Trophoblast cell (in vitro differentiated cells and primary cell): ENCODE data around the gene FAM120A.
A peak's percentile ranks its signal among the peaks of the same experiment; 100 is the strongest.

Source experiments
- DNase-seq, 2 donors: peaks; one replicate each; pipeline ENCODE4 v3.0.0-alpha.2; 2016
- H2AFZ ChIP-seq: 2 replicates; pipeline ENCODE4 v1.6.1; 2013; ENCODE audit warnings: low read length, moderate library complexity, mild to moderate bottlenecking; ENCODE audit not compliant: insufficient read depth, poor library complexity
- H2AK5ac ChIP-seq: 2 replicates; pipeline ENCODE4 v1.6.1; 2013; ENCODE audit warnings: mild to moderate bottlenecking, low read length
- H2BK120ac ChIP-seq: 2 replicates; pipeline ENCODE4 v1.6.1; 2013; ENCODE audit warnings: low read length, mild to moderate bottlenecking, moderate library complexity; ENCODE audit not compliant: insufficient read depth, poor library complexity
- H2BK12ac ChIP-seq: 2 replicates; pipeline ENCODE4 v1.6.1; 2013; ENCODE audit warnings: mild to moderate bottlenecking, low read length, moderate library complexity
- H2BK5ac ChIP-seq: 2 replicates; pipeline ENCODE4 v1.6.1; 2013; ENCODE audit warnings: low read length, low read depth, moderate library complexity, mild to moderate bottlenecking; ENCODE audit not compliant: poor library complexity
- H3K14ac ChIP-seq: 2 replicates; pipeline ENCODE4 v1.6.1; 2013; ENCODE audit warnings: mild to moderate bottlenecking, low read length
- H3K18ac ChIP-seq: 2 replicates; pipeline ENCODE4 v1.6.1; 2013; ENCODE audit warnings: mild to moderate bottlenecking, low read length
- H3K23ac ChIP-seq: 2 replicates; pipeline ENCODE4 v1.6.1; 2013; ENCODE audit warnings: low read length
- H3K27ac ChIP-seq: 2 replicates; pipeline ENCODE4 v1.5.1; 2013; ENCODE audit warnings: low read depth, mild to moderate bottlenecking, inconsistent platforms, low read length, moderate library complexity
- H3K27me3 ChIP-seq: 2 replicates; pipeline ENCODE4 v1.6.1; 2013; ENCODE audit warnings: inconsistent platforms, mild to moderate bottlenecking, low read length, moderate library complexity; ENCODE audit not compliant: insufficient read depth
- H3K36me3 ChIP-seq, 2 experiments: 1 replicate in 1 of 2; 2 replicates in 1 of 2; pipeline ENCODE4 v1.6.1; 2013; ENCODE audit warnings: low read length in 2 of 2, mild to moderate bottlenecking in 2 of 2, moderate library complexity in 1 of 2; ENCODE audit not compliant: insufficient read depth in 2 of 2, control insufficient read depth in 1 of 2
- H3K4ac ChIP-seq: 2 replicates; pipeline ENCODE4 v1.6.1; 2013; ENCODE audit warnings: low read depth, mild to moderate bottlenecking, low read length, moderate library complexity
- H3K4me1 ChIP-seq, 2 experiments: 1 replicate in 1 of 2; 2 replicates in 1 of 2; pipeline ENCODE4 v1.6.1; 2013; ENCODE audit warnings: low read length in 2 of 2, mild to moderate bottlenecking in 2 of 2, moderate library complexity in 1 of 2; ENCODE audit not compliant: insufficient read depth in 2 of 2, control insufficient read depth in 1 of 2
- H3K4me2 ChIP-seq: 2 replicates; pipeline ENCODE4 v1.6.1; 2013; ENCODE audit warnings: inconsistent platforms, mild to moderate bottlenecking, low read length, moderate library complexity
- H3K4me3 ChIP-seq: 2 replicates; pipeline ENCODE4 v1.5.1; 2013; ENCODE audit warnings: mild to moderate bottlenecking, low read depth, low read length, inconsistent platforms
- H3K79me1 ChIP-seq: one replicate; pipeline ENCODE4 v1.6.1; 2013; ENCODE audit warnings: low read length
- H3K79me2 ChIP-seq: 2 replicates; pipeline ENCODE4 v1.6.1; 2013; ENCODE audit warnings: low read length, mild to moderate bottlenecking; ENCODE audit not compliant: control insufficient read depth, insufficient read depth, poor library complexity
- H3K9ac ChIP-seq: 2 replicates; pipeline ENCODE4 v1.6.1; 2013; ENCODE audit warnings: mild to moderate bottlenecking, low read length
- H3K9me3 ChIP-seq: 2 replicates; pipeline ENCODE4 v1.6.1; 2013; ENCODE audit warnings: low read depth, mild to moderate bottlenecking, control low read depth, inconsistent platforms, low read length; ENCODE audit not compliant: insufficient read depth
- H4K12ac ChIP-seq: 2 replicates; pipeline ENCODE4 v1.6.1; 2013; ENCODE audit warnings: low read depth, mild to moderate bottlenecking, low read length, moderate library complexity
- H4K8ac ChIP-seq: 2 replicates; pipeline ENCODE4 v1.6.1; 2013; ENCODE audit warnings: low read depth, mild to moderate bottlenecking, low read length, moderate library complexity
- H4K91ac ChIP-seq: one replicate; pipeline ENCODE4 v1.6.1; 2013; ENCODE audit warnings: low read depth, mild to moderate bottlenecking, low read length, moderate library complexity
- WGBS: extraction: QIAGEN DNeasy Blood & Tissue Kit; methylation state at CpG from one replicate; pipeline ENCODE4 v1.1.7; 2013; ENCODE audit warnings: missing lambda C conversion rate; ENCODE audit not compliant: insufficient read length, insufficient coverage; ENCODE audit errors: extremely low coverage; 5-methylcytosine and 5-hydroxymethylcytosine counted together

Gene FAM120A

DNA sequence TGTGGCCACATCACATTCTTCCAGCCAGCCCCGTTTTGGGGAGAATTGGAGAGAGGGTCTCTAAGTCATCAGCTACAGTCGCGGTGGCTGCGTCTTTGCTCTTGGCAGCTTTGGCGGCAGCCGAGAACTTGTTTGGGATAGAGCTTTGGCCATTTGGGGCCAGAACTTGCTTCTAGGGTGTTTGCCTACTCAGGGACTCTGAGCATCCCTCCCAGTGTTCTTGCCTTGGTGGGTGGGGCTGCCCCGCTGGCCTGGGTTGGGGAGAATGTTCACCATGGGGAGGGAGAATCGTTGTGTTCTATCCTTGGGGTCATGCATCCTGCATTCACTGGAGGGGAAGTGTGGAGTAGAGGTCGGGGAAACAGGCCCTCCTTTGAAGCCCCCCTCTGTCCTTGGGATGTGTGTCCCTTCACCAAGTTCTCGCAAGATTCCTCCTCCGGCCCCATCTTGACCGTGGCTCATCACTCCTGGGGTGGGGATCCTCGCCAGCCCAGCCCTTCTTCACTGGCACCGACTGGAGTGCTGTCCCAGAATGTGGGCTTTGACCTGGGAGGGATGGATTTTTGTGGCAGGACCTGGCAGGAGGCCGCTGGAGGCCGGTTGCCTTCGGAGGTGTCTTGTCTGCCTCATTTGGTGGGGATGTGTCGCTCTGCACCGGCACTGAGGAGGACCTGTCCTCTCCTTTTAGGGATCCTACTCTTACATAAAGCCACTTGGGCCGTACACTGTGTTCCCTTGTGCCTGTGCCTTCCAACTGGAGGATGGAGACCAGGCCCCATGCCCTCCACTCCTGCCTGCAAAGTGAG is 128.4 kb downstream of the FAM120A start:
- WGBS, result no CpG with 5 or more reads among the region's 20 CpGs
- Histone ChIP-seq H3K27me3 (no peaks in the 10 kb centered on the region), H3K79me1 (peaks cover 16% of the 10 kb centered on the region), H3K79me2 (peaks cover 23% of the 10 kb centered on the region), H2BK12ac (no peak overlapping the region), H2BK120ac (no peak overlapping the region), H3K36me3 (peaks cover 0 to 2% of the 10 kb centered on the region in 2 experiments), H4K91ac (no peak overlapping the region), H2AFZ (no peak overlapping the region), H3K4me3 (no peak overlapping the region), H3K23ac (no peak overlapping the region), H3K4me1 (peaks cover 23 to 27% of the 10 kb centered on the region in 2 experiments), H3K4ac (peak overlapping the region; percentile 41), H3K18ac (peak overlapping the region; percentile 49), H3K9ac (no peak overlapping the region), H3K27ac (no peak overlapping the region), H2BK5ac (no peak overlapping the region), H3K9me3 (no peaks in the 10 kb centered on the region), H3K4me2 (no peak overlapping the region), H2AK5ac (no peak overlapping the region), H4K12ac (no peak overlapping the region), H3K14ac (no peak overlapping the region), H4K8ac (peak overlapping the region; percentile 25)
- DNase-seq, result no peak

DNA sequence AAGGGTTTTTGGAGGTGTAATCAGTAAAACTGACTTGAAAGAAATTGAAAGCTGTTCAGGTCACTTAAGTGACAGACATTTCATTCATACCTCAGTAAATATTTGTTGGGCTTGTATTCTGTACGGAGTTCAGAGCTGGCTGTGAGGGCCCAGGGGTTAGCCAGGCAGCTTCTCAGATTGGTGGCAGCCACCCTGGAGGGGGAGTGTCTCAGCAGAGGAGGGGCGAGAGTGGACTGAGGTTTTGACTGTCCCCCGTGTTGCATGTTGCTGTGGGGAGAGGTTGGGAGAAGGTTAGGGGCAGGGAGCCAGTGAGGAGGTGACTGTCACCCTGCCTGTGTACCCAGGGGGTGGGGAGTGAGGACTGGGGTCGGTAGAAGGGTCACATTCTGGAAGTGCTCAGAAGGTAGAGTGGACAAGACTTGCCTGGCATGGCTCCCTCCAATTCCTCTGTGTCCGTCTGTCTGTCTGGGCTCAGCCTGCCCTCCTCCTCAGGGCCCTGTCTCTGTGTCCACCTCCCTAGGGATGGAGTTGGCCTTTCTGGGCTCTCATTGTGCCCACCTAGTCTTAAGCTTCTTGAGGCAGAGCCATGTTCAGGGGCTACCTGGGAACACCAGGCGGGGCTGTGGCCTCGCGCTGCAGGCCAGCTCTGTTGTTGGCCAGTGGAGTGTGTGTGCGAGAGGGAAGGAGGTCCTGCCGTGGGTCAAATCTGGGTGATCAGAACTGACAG is 129.3 kb downstream of the FAM120A start:
- H4K8ac ChIP-seq, result peak overlapping the region; percentile 26

DNA sequence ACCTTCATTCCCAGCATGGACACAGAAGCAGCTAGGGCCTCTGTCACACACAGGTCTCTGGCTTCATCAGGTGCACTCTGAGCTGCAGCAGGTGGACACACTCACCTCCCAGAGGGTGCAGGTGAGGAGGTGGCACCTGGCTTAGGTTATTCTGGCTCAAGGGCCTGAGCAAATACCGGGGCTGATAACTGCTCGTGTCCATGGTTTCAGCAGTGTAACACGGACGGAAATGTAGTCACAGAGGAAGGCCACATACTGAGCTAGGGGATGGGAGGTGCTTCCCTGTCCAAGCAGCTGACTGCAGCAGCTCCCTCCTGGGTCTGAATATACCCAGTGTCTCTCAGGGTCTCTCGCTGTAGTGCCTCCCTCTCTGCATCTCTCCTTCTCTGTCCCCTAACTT is 130.6 kb downstream of the FAM120A start:
- no peak overlapping the region for H3K4me3 ChIP-seq
- no peak overlapping the region for H3K23ac ChIP-seq
- no peak overlapping the region for H3K14ac ChIP-seq
- no peak overlapping the region for H3K9ac ChIP-seq
- no peak overlapping the region for H2BK120ac ChIP-seq
- H3K4me1 ChIP-seq, result peaks cover 16 to 20% of the 10 kb centered on the region in 2 experiments
- no peak overlapping the region for H3K4me2 ChIP-seq
- H2AFZ ChIP-seq, result no peak overlapping the region
- H3K27me3 ChIP-seq, result no peaks in the 10 kb centered on the region
- peaks cover 3% of the 10 kb centered on the region for H3K79me1 ChIP-seq
- no peak overlapping the region for H2BK5ac ChIP-seq
- H4K12ac ChIP-seq, result no peak overlapping the region
- no peak overlapping the region for H2BK12ac ChIP-seq
- no peak overlapping the region for H2AK5ac ChIP-seq
- peaks cover 2% of the 10 kb centered on the region for H3K9me3 ChIP-seq
- no peak overlapping the region for H3K4ac ChIP-seq
- no peak overlapping the region for H4K91ac ChIP-seq
- DNase-seq, result peak; percentile 53 to 54
- peaks cover 17% of the 10 kb centered on the region for H3K79me2 ChIP-seq
- H4K8ac ChIP-seq, result no peak overlapping the region
- no CpG with 5 or more reads among the region's 5 CpGs for WGBS
- H3K36me3 ChIP-seq, result peaks cover 0 to 2% of the 10 kb centered on the region in 2 experiments
- no peak overlapping the region for H3K27ac ChIP-seq
- H3K18ac ChIP-seq, result no peak overlapping the region

More for the DNA sequence above, 129.3 kb downstream of the FAM120A start:
- Histone ChIP-seq H3K4me2 (no peak overlapping the region), H3K79me1 (peaks cover 9% of the 10 kb centered on the region), H3K4ac (peak overlapping the region; percentile 15), H4K91ac (no peak overlapping the region), H3K4me1 (peaks cover 16 to 20% of the 10 kb centered on the region in 2 experiments), H3K9ac (no peak overlapping the region), H3K23ac (no peak overlapping the region), H3K4me3 (no peak overlapping the region), H3K27ac (no peak overlapping the region), H2AK5ac (peak overlapping the region; percentile 24), H3K79me2 (peaks cover 19% of the 10 kb centered on the region), H2BK5ac (no peak overlapping the region), H3K18ac (peak overlapping the region; percentile 83), H2BK12ac (no peak overlapping the region), H3K14ac (no peak overlapping the region), H3K27me3 (no peaks in the 10 kb centered on the region), H2AFZ (no peak overlapping the region), H4K12ac (no peak overlapping the region), H3K9me3 (no peaks in the 10 kb centered on the region), H2BK120ac (no peak overlapping the region), H3K36me3 (peaks cover 0 to 2% of the 10 kb centered on the region in 2 experiments)
- peak; percentile 40 to 61 for DNase-seq
- no CpG with 5 or more reads among the region's 10 CpGs for WGBS

DNA sequence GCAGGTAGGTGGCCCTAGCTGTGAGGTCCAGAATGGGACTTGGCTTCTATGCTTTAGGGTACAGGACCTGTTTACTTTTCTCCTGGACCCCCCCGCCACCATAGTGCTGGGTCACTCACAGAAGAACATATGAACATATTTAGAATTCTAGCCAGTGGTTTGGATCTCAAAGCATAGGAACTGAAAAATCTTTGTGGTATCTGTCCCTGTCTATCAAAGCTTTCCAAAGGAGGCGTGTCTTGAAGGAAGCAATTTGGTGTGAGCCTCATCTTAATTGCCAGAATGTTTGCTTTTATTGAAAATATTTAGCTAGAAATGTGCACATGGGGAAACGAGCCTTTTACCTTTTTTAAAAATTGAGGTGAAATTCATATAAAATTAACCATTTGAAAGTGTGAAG is 131.1 kb downstream of the FAM120A start:
- Histone ChIP-seq H4K8ac (no peak overlapping the region), H3K27ac (no peak overlapping the region), H4K91ac (no peak overlapping the region), H3K79me1 (no peaks in the 10 kb centered on the region), H3K14ac (no peak overlapping the region), H3K27me3 (no peaks in the 10 kb centered on the region), H3K4me3 (no peak overlapping the region), H3K23ac (no peak overlapping the region), H3K4me2 (no peak overlapping the region), H3K18ac (no peak overlapping the region), H3K9me3 (peaks cover 3% of the 10 kb centered on the region), H3K4me1 (peaks cover 15 to 20% of the 10 kb centered on the region in 2 experiments), H2AK5ac (no peak overlapping the region), H2BK12ac (no peak overlapping the region), H2BK5ac (no peak overlapping the region), H3K9ac (no peak overlapping the region), H3K79me2 (peaks cover 14% of the 10 kb centered on the region), H3K4ac (no peak overlapping the region), H2BK120ac (no peak overlapping the region), H3K36me3 (peaks cover 0 to 2% of the 10 kb centered on the region in 2 experiments), H2AFZ (no peak overlapping the region), H4K12ac (no peak overlapping the region)
- WGBS, result no CpG with 5 or more reads among the region's 3 CpGs
- no peak for DNase-seq
